VCaP (cell line): ENCODE data around the gene APEH.

Experiments used
- H3K27ac ChIP-seq: fragments of 450-650 bp; 2 replicates; pipeline ENCODE4 v1.5.1; 2017
- TF ChIP-seq, protein P1 (sequence below): fragments of 450-650 bp; conservative IDR thresholded peaks from 2 replicates; pipeline ENCODE4 v1.5.1; 2017; ENCODE audit warnings: mild to moderate bottlenecking, moderate library complexity

Gene APEH

GRCh38 chr3:49673715-49674496, at the start of gene APEH:
Gene APEH, plus strand, starts transcription at chr3:49674351. Its CDS starts 51 bp downstream, at chr3:49674402.
- peak within 1 kb of the TSS; percentile 97 for H3K27ac ChIP-seq
- TF ChIP-seq, protein P1, sequence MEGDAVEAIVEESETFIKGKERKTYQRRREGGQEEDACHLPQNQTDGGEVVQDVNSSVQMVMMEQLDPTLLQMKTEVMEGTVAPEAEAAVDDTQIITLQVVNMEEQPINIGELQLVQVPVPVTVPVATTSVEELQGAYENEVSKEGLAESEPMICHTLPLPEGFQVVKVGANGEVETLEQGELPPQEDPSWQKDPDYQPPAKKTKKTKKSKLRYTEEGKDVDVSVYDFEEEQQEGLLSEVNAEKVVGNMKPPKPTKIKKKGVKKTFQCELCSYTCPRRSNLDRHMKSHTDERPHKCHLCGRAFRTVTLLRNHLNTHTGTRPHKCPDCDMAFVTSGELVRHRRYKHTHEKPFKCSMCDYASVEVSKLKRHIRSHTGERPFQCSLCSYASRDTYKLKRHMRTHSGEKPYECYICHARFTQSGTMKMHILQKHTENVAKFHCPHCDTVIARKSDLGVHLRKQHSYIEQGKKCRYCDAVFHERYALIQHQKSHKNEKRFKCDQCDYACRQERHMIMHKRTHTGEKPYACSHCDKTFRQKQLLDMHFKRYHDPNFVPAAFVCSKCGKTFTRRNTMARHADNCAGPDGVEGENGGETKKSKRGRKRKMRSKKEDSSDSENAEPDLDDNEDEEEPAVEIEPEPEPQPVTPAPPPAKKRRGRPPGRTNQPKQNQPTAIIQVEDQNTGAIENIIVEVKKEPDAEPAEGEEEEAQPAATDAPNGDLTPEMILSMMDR: no peak

- no peak overlapping the region for H3K27ac ChIP-seq
- TF ChIP-seq, protein P1: no peak
Observed at GRCh38 chr3:49625071-49625470, 49.1 kb upstream of the APEH start.

GRCh38 chr3:49626101-49626581, 48.0 kb upstream of the APEH start:
- H3K27ac ChIP-seq: no peak overlapping the region
- TF ChIP-seq, protein P1: no peak

DNA sequence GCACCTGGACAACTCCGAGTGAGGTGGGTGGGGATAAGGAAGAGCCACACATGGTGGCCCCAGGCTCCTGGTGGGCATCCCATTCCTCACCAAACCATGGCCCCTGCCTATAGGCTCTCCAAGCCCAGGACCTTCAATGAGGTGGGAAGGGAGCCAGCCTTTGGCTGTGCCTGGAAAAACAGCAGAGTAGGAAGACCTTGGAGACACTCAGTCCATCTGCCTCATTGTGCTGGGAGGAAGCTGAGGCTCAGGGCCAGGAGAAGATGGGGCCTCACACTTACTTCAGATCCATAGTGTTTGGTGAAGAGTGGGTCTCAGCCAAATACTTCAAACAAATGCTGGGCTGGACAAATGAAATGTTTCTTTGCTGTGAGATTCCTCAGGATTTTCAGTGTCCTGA, 47.4 kb upstream of the APEH start:
- TF ChIP-seq, protein P1: no peak
- H3K27ac ChIP-seq: no peak overlapping the region

DNA sequence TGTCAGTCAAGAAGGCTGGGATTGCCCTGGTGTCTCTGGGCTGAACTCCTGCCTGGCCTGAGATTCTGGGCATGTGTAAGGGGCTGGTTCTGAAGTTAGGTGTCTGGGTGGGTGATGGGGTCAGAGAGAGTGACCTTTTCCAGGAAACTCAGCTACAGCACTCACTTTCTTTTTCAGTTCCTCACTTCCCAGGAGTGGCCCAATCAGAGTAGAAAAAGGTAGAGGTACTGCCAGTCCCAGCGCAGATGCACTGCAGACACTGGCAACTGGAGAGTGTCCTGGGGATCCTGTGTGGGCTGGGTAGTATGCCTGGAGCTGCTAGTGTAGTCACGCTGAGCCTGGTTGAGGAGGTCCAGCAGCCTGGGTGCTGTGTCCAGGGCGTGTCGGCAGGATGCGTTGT, 46.5 kb upstream of the APEH start:
- TF ChIP-seq, protein P1: no peak
- no peak overlapping the region for H3K27ac ChIP-seq

GRCh38 chr3:49628249-49628648, 45.9 kb upstream of the APEH start:
- no peak overlapping the region for H3K27ac ChIP-seq
- TF ChIP-seq, protein P1: no peak

DNA sequence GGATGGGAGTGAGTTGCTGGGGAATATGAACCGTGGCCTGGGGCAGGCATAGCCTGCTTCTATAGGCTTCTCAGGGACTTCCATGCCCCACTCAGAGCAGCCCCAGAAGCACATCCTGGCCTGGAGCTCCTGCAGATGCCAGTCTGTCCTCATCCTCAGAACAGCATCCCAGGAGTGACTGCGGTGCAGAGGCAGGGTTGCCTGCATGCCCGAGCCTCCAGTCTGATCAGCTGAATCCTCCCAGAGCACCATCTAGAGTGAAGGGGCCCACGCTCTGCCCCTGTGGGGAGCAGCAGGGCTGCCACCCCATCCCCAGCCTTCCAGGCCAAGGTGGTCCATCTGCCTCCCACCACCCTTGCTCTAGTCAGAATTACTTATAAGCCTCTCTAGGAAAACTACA, 44.7 kb upstream of the APEH start:
- TF ChIP-seq, protein P1: no peak
- no peak overlapping the region for H3K27ac ChIP-seq
